Karpas-422 (cell line): ENCODE results near the gene AKAP8L. TPM values are rescaled to one million over a fixed set of nuclear protein-coding genes. Genes with fewer than 3 reads are reported as not detected.

Source experiments
- DNase-seq: peaks from one replicate; pipeline ENCODE4 v3.0.0-alpha.2; 2015
- H2AFZ ChIP-seq: fragments of 200-600 bp; sonication (generic); 2 replicates; pipeline ENCODE4 v1.6.1; 2014; ENCODE audit warnings: antibody characterized with exemption, low read length, mixed read lengths
- H3K27ac ChIP-seq: fragments of 200-600 bp; sonication (generic); 2 replicates; pipeline ENCODE4 v1.5.1; 2014; ENCODE audit warnings: mild to moderate bottlenecking, low read length, moderate library complexity
- H3K27me3 ChIP-seq: fragments of 200-600 bp; sonication (generic); 2 replicates; pipeline ENCODE4 v1.6.1; 2014; ENCODE audit warnings: low read length, mixed read lengths
- H3K36me3 ChIP-seq: fragments of 200-600 bp; sonication (generic); 2 replicates; pipeline ENCODE4 v1.6.1; 2014; ENCODE audit warnings: low read length, mixed read lengths; ENCODE audit not compliant: insufficient read depth
- H3K4me1 ChIP-seq: fragments of 200-600 bp; sonication (generic); 2 replicates; pipeline ENCODE4 v1.6.1; 2014; ENCODE audit warnings: mild to moderate bottlenecking, low read length, mixed read lengths
- H3K4me2 ChIP-seq: fragments of 200-600 bp; sonication (generic); 2 replicates; pipeline ENCODE4 v1.6.1; 2014; ENCODE audit warnings: low read length, low read depth, mild to moderate bottlenecking; ENCODE audit not compliant: poor library complexity, severe bottlenecking
- H3K4me3 ChIP-seq: fragments of 200-600 bp; sonication (generic); 2 replicates; pipeline ENCODE4 v1.5.1; 2014; ENCODE audit warnings: mild to moderate bottlenecking, antibody characterized with exemption, low read length, mixed read lengths
- H3K79me2 ChIP-seq: fragments of 200-600 bp; sonication (generic); 2 replicates; pipeline ENCODE4 v1.6.1; 2014; ENCODE audit warnings: mild to moderate bottlenecking, low read length, mixed read lengths
- H3K9ac ChIP-seq: fragments of 200-600 bp; sonication (generic); 2 replicates; pipeline ENCODE4 v1.6.0; 2014; ENCODE audit warnings: low read length
- H3K9me2 ChIP-seq: fragments of 200-600 bp; sonication (generic), shearing (Covaris generic); replicated peaks from 2 replicates; pipeline ENCODE4 v1.6.0; 2014; ENCODE audit warnings: mild to moderate bottlenecking, low read length, moderate library complexity; ENCODE audit not compliant: insufficient read depth
- H3K9me3 ChIP-seq: fragments of 300-700, 200-600 bp; sonication (generic); 2 replicates; pipeline ENCODE4 v1.6.1; 2014; ENCODE audit warnings: low read length, mixed read lengths
- H4K20me1 ChIP-seq: fragments of 200-600 bp; sonication (generic); 2 replicates; pipeline ENCODE4 v1.6.1; 2014; ENCODE audit warnings: mild to moderate bottlenecking, antibody characterized with exemption, low read length, low read depth; ENCODE audit not compliant: insufficient read depth
- total RNA-seq: library from RNA; depleted of rRNA; stranded (reverse); fragments of >200 nt; shearing (Covaris generic); gene quantifications from 2 replicates; pipeline ENCODE4 v1.2.3, GENCODE V29; 2014; ENCODE audit warnings: low replicate concordance

Gene AKAP8L
- total RNA-seq, 1 experiment from 2014 or later, result 82.4 TPM

GRCh38 chr19:15372470-15372869 is 46.3 kb downstream of the AKAP8L start:
- Histone ChIP-seq H3K79me2 (peaks cover 64% of the 10 kb centered on the region), H3K27me3 (no peaks in the 10 kb centered on the region), H3K36me3 (peaks cover 30% of the 10 kb centered on the region), H3K4me3 (no peak overlapping the region), H3K4me1 (peaks cover 10% of the 10 kb centered on the region), H3K4me2 (no peak overlapping the region), H3K9ac (no peak overlapping the region), H3K9me2 (no peaks in the 10 kb centered on the region), H2AFZ (no peak overlapping the region), H3K9me3 (no peaks in the 10 kb centered on the region), H3K27ac (no peak overlapping the region), H4K20me1 (peaks cover 39% of the 10 kb centered on the region)
- DNase-seq, result no peak

GRCh38 chr19:15371786-15372380 is 46.9 kb downstream of the AKAP8L start:
- Histone ChIP-seq H3K4me1 (peaks cover 4% of the 10 kb centered on the region), H3K4me3 (no peak overlapping the region), H2AFZ (no peak overlapping the region), H3K9ac (no peak overlapping the region), H3K4me2 (no peak overlapping the region), H4K20me1 (peaks cover 39% of the 10 kb centered on the region), H3K36me3 (peaks cover 30% of the 10 kb centered on the region), H3K9me3 (no peaks in the 10 kb centered on the region), H3K9me2 (no peaks in the 10 kb centered on the region), H3K27ac (no peak overlapping the region), H3K79me2 (peaks cover 58% of the 10 kb centered on the region), H3K27me3 (no peaks in the 10 kb centered on the region)
- DNase-seq, result no peak

- Histone ChIP-seq H3K27ac (no peak overlapping the region), H4K20me1 (peaks cover 39% of the 10 kb centered on the region), H3K9me2 (no peaks in the 10 kb centered on the region), H3K9me3 (no peaks in the 10 kb centered on the region), H3K4me2 (no peak overlapping the region), H3K79me2 (peaks cover 53% of the 10 kb centered on the region), H2AFZ (no peak overlapping the region), H3K27me3 (no peaks in the 10 kb centered on the region), H3K4me1 (no peaks in the 10 kb centered on the region), H3K36me3 (peaks cover 30% of the 10 kb centered on the region), H3K9ac (no peak overlapping the region), H3K4me3 (no peak overlapping the region)
- DNase-seq, result no peak
Observed at GRCh38 chr19:15371119-15371518, 47.7 kb downstream of the AKAP8L start.

- H3K27me3 ChIP-seq, result no peaks in the 10 kb centered on the region
- H3K27ac ChIP-seq, result no peak overlapping the region
- H3K9me3 ChIP-seq, result no peaks in the 10 kb centered on the region
- H3K36me3 ChIP-seq, result peaks cover 34% of the 10 kb centered on the region
- no peak overlapping the region for H2AFZ ChIP-seq
- H3K79me2 ChIP-seq, result peaks cover 48% of the 10 kb centered on the region
- DNase-seq, result no peak
- no peak overlapping the region for H3K4me2 ChIP-seq
- H3K4me3 ChIP-seq, result no peak overlapping the region
- H3K9ac ChIP-seq, result no peak overlapping the region
- H3K9me2 ChIP-seq, result no peaks in the 10 kb centered on the region
- peaks cover 30% of the 10 kb centered on the region for H4K20me1 ChIP-seq
- no peaks in the 10 kb centered on the region for H3K4me1 ChIP-seq
Observed at GRCh38 chr19:15369594-15369891, 49.2 kb downstream of the AKAP8L start.

- no peaks in the 10 kb centered on the region for H3K27me3 ChIP-seq
- H3K36me3 ChIP-seq, result peaks cover 34% of the 10 kb centered on the region
- H3K9me2 ChIP-seq, result no peaks in the 10 kb centered on the region
- peaks cover 28% of the 10 kb centered on the region; the same call in 1 of the 2 replicates for H4K20me1 ChIP-seq
- H3K4me3 ChIP-seq, result no peak overlapping the region
- no peaks in the 10 kb centered on the region for H3K9me3 ChIP-seq
- no peak overlapping the region for H2AFZ ChIP-seq
- H3K27ac ChIP-seq, result no peak overlapping the region
- H3K4me2 ChIP-seq, result no peak overlapping the region
- DNase-seq, result no peak
- H3K79me2 ChIP-seq, result peaks cover 42% of the 10 kb centered on the region
- no peaks in the 10 kb centered on the region for H3K4me1 ChIP-seq
- H3K9ac ChIP-seq, result no peak overlapping the region
Observed at GRCh38 chr19:15368798-15369593, 49.8 kb downstream of the AKAP8L start.

- H3K27ac ChIP-seq, result no peak overlapping the region
- H3K36me3 ChIP-seq, result peaks cover 34% of the 10 kb centered on the region
- peaks cover 34% of the 10 kb centered on the region for H3K79me2 ChIP-seq
- H2AFZ ChIP-seq, result no peak overlapping the region
- H3K4me3 ChIP-seq, result no peak overlapping the region
- peaks cover 19% of the 10 kb centered on the region; the same call in 1 of the 2 replicates for H4K20me1 ChIP-seq
- no peaks in the 10 kb centered on the region for H3K4me1 ChIP-seq
- H3K27me3 ChIP-seq, result no peaks in the 10 kb centered on the region
- H3K4me2 ChIP-seq, result no peak overlapping the region
- no peak for DNase-seq
- no peaks in the 10 kb centered on the region for H3K9me2 ChIP-seq
- H3K9ac ChIP-seq, result no peak overlapping the region
- H3K9me3 ChIP-seq, result no peaks in the 10 kb centered on the region
Observed at GRCh38 chr19:15368051-15368632, 50.6 kb downstream of the AKAP8L start.

- Histone ChIP-seq H3K9me3 (no peaks in the 10 kb centered on the region), H3K27ac (no peak overlapping the region), H3K79me2 (peaks cover 29% of the 10 kb centered on the region), H3K4me1 (no peaks in the 10 kb centered on the region), H4K20me1 (peaks cover 16% of the 10 kb centered on the region; the same call in 1 of the 2 replicates), H3K36me3 (peaks cover 34% of the 10 kb centered on the region), H3K4me2 (no peak overlapping the region), H2AFZ (no peak overlapping the region), H3K27me3 (no peaks in the 10 kb centered on the region), H3K4me3 (no peak overlapping the region), H3K9me2 (no peaks in the 10 kb centered on the region), H3K9ac (no peak overlapping the region)
- no peak for DNase-seq
Observed at GRCh38 chr19:15367439-15367838, 51.3 kb downstream of the AKAP8L start.

GRCh38 chr19:15365264-15365663 is 53.5 kb downstream of the AKAP8L start:
- H3K36me3 ChIP-seq, result peaks cover 34% of the 10 kb centered on the region
- H3K9me2 ChIP-seq, result no peaks in the 10 kb centered on the region
- peaks cover 10% of the 10 kb centered on the region; the same call in 1 of the 2 replicates for H4K20me1 ChIP-seq
- H3K27ac ChIP-seq, result no peak overlapping the region
- H3K79me2 ChIP-seq, result peaks cover 20% of the 10 kb centered on the region
- no peak overlapping the region for H3K9ac ChIP-seq
- no peaks in the 10 kb centered on the region for H3K9me3 ChIP-seq
- H2AFZ ChIP-seq, result no peak overlapping the region
- DNase-seq, result no peak
- no peak overlapping the region for H3K4me3 ChIP-seq
- H3K27me3 ChIP-seq, result no peaks in the 10 kb centered on the region
- no peaks in the 10 kb centered on the region for H3K4me1 ChIP-seq
- no peak overlapping the region for H3K4me2 ChIP-seq
